Measurements from ENCODE around the gene KATNAL1.

DNA sequence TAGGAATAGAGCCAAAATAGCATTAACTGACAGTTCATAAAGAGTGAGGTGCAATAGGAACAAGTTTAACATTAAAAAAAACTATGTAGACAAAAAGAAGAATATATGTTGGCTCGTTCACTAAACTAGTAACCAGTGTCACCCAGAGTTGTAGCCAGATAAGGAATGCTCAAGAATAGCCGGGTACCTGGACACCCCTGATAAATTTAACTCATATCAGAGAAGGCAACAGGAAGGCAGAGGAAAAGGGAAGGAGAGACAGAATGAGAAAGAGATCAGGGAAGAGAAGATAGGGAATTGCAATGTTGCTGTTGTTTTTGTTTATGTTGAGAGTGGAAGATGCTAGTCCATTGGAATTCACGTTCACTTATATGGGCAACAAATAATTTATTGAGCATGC lies 31.6 kb upstream of the KATNAL1 start:
- TF ChIP-seq, protein P1, sequence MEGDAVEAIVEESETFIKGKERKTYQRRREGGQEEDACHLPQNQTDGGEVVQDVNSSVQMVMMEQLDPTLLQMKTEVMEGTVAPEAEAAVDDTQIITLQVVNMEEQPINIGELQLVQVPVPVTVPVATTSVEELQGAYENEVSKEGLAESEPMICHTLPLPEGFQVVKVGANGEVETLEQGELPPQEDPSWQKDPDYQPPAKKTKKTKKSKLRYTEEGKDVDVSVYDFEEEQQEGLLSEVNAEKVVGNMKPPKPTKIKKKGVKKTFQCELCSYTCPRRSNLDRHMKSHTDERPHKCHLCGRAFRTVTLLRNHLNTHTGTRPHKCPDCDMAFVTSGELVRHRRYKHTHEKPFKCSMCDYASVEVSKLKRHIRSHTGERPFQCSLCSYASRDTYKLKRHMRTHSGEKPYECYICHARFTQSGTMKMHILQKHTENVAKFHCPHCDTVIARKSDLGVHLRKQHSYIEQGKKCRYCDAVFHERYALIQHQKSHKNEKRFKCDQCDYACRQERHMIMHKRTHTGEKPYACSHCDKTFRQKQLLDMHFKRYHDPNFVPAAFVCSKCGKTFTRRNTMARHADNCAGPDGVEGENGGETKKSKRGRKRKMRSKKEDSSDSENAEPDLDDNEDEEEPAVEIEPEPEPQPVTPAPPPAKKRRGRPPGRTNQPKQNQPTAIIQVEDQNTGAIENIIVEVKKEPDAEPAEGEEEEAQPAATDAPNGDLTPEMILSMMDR (IDR thresholded peaks at IDR 0.05) = no peak
- TF ChIP-seq POLR2AphosphoS5 (IDR thresholded peaks at IDR 0.05) (no peak), POLR2A (IDR thresholded peaks at IDR 0.05) (no peak)

Measured in prostate gland (tissue), 2 donors.